ENCODE data around the gene KRT28.

DNA sequence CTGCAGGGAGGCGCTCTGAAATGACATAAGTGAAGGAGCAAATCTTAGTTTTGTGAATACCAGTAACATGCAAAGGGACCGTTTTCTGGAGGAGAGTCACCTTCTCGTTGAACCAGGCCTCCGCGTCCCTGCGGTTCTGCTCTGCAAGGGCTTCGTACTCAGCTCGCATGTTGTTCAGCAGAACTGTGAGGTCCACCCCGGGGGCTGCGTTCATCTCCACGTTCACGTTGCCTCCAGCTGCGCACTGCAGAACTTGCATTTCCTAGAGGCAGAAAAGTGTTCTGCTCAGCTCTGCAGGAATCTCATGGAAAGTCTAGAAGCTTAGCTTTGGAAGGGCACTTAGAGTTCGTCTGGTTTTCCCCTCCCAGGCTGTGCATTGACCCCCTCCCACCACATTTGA is 48.7 kb downstream of the KRT28 start:
- no peak for TF ChIP-seq TCF7L2 (IDR thresholded peaks at IDR 0.05; ENCODE audit: low read depth, low read length)
- TF ChIP-seq POLR2AphosphoS5 (IDR thresholded peaks at IDR 0.05; ENCODE audit: low read depth, low read length) = no peak
- TF ChIP-seq, protein P1, sequence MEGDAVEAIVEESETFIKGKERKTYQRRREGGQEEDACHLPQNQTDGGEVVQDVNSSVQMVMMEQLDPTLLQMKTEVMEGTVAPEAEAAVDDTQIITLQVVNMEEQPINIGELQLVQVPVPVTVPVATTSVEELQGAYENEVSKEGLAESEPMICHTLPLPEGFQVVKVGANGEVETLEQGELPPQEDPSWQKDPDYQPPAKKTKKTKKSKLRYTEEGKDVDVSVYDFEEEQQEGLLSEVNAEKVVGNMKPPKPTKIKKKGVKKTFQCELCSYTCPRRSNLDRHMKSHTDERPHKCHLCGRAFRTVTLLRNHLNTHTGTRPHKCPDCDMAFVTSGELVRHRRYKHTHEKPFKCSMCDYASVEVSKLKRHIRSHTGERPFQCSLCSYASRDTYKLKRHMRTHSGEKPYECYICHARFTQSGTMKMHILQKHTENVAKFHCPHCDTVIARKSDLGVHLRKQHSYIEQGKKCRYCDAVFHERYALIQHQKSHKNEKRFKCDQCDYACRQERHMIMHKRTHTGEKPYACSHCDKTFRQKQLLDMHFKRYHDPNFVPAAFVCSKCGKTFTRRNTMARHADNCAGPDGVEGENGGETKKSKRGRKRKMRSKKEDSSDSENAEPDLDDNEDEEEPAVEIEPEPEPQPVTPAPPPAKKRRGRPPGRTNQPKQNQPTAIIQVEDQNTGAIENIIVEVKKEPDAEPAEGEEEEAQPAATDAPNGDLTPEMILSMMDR (IDR thresholded peaks at IDR 0.05) = no peak

Measured in Panc1 (cell line).